ENCODE data around the gene PLEKHA6.

The PLEKHA6 gene

DNA sequence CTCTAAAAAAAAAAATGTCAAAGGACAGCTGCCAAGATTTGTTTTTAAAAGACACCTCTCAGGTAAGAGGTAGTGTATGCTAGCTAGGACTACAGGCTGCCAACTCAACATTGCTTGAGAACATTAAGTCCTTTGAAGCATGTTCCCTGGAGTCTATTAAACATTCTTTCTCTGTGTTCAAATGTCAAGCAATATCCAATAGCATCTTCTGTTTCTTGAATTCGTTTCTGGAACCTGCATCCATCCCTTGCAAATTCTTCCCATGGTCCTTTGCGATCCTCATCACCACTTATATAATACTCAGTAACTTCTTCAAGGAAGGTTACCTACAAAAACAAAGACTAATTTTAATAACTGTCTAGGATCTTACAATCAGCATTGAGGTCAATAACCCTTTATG, 46.3 kb upstream of the PLEKHA6 start:
- Histone ChIP-seq H3K4me1 (ENCODE audit: control insufficient read depth, low read length) (peaks cover 17% of the 10 kb centered on the region), H4K20me1 (ENCODE audit: control insufficient read depth, insufficient read depth, low read depth, low read length) (peaks cover 64% of the 10 kb centered on the region), H3F3A (ENCODE audit: control insufficient read depth, insufficient read depth) (peaks cover 35% of the 10 kb centered on the region), H3K27ac (ENCODE audit: low read depth, low read length) (no peak overlapping the region), H3K36me3 (ENCODE audit: control insufficient read depth, low read length) (peaks cover 99% of the 10 kb centered on the region), H3K9me3 (ENCODE audit: control insufficient read depth, insufficient read depth, low read length) (no peaks in the 10 kb centered on the region), H3K4me3 (ENCODE audit: low read length) (peak overlapping the region; percentile 96), H3K79me2 (ENCODE audit: control insufficient read depth, low read length) (peaks cover 93% of the 10 kb centered on the region), H3K4me2 (ENCODE audit: low read length) (peak overlapping the region; percentile 89), H3K27me3 (ENCODE audit: control insufficient read depth, low read length) (no peaks in the 10 kb centered on the region), H3K9me2 (replicated peaks; ENCODE audit: control insufficient read depth, low read length) (no peaks in the 10 kb centered on the region)
- TF ChIP-seq EZH2phosphoT487 (IDR thresholded peaks at IDR 0.05; ENCODE audit: borderline replicate concordance, low read length) (no peak), CTCF (IDR thresholded peaks at IDR 0.05; ENCODE audit: low read depth, low read length, poor library complexity, severe bottlenecking) (no peak)

GRCh38 chr1:204404629-204405028, 44.9 kb upstream of the PLEKHA6 start:
- peaks cover 51% of the 10 kb centered on the region for H4K20me1 ChIP-seq (ENCODE audit: control insufficient read depth, insufficient read depth, low read depth, low read length)
- H3K36me3 ChIP-seq (ENCODE audit: control insufficient read depth, low read length), result peaks cover 97% of the 10 kb centered on the region

GRCh38 chr1:204402391-204402790, 42.7 kb upstream of the PLEKHA6 start:
- peaks cover 60% of the 10 kb centered on the region for H3K79me2 ChIP-seq (ENCODE audit: control insufficient read depth, low read length)
- peaks cover 47% of the 10 kb centered on the region for H3F3A ChIP-seq (ENCODE audit: control insufficient read depth, insufficient read depth)
- H3K9me3 ChIP-seq (ENCODE audit: control insufficient read depth, insufficient read depth, low read length), result no peaks in the 10 kb centered on the region
- H3K36me3 ChIP-seq (ENCODE audit: control insufficient read depth, low read length), result peaks cover 95% of the 10 kb centered on the region
- H3K27me3 ChIP-seq (ENCODE audit: control insufficient read depth, low read length), result no peaks in the 10 kb centered on the region
- TF ChIP-seq EZH2phosphoT487 (IDR thresholded peaks at IDR 0.05; ENCODE audit: borderline replicate concordance, low read length) (no peak), CTCF (IDR thresholded peaks at IDR 0.05; ENCODE audit: low read depth, low read length, poor library complexity, severe bottlenecking) (no peak)
- no peak overlapping the region for H3K4me3 ChIP-seq (ENCODE audit: low read length)
- H4K20me1 ChIP-seq (ENCODE audit: control insufficient read depth, insufficient read depth, low read depth, low read length), result peaks cover 28% of the 10 kb centered on the region
- H3K4me1 ChIP-seq (ENCODE audit: control insufficient read depth, low read length), result peaks cover 17% of the 10 kb centered on the region
- no peak overlapping the region for H3K27ac ChIP-seq (ENCODE audit: low read depth, low read length)
- H3K9me2 ChIP-seq (replicated peaks; ENCODE audit: control insufficient read depth, low read length), result no peaks in the 10 kb centered on the region
- no peak overlapping the region for H3K4me2 ChIP-seq (ENCODE audit: low read length)

More at GRCh38 chr1:204404629-204405028, 44.9 kb upstream of the PLEKHA6 start:
- H3K4me2 ChIP-seq (ENCODE audit: low read length), result peak overlapping the region; percentile 7; the same call in 1 of the 2 replicates
- H3K9me2 ChIP-seq (replicated peaks; ENCODE audit: control insufficient read depth, low read length), result no peaks in the 10 kb centered on the region
- TF ChIP-seq CTCF (IDR thresholded peaks at IDR 0.05; ENCODE audit: low read depth, low read length, poor library complexity, severe bottlenecking) (no peak), EZH2phosphoT487 (IDR thresholded peaks at IDR 0.05; ENCODE audit: borderline replicate concordance, low read length) (no peak)
- H3K9me3 ChIP-seq (ENCODE audit: control insufficient read depth, insufficient read depth, low read length), result no peaks in the 10 kb centered on the region
- no peak overlapping the region for H3K4me3 ChIP-seq (ENCODE audit: low read length)
- no peaks in the 10 kb centered on the region for H3K27me3 ChIP-seq (ENCODE audit: control insufficient read depth, low read length)
- H3F3A ChIP-seq (ENCODE audit: control insufficient read depth, insufficient read depth), result peaks cover 42% of the 10 kb centered on the region
- peaks cover 17% of the 10 kb centered on the region for H3K4me1 ChIP-seq (ENCODE audit: control insufficient read depth, low read length)
- no peak overlapping the region for H3K27ac ChIP-seq (ENCODE audit: low read depth, low read length)
- H3K79me2 ChIP-seq (ENCODE audit: control insufficient read depth, low read length), result peaks cover 80% of the 10 kb centered on the region

All from DOHH2 (cell line).